HG02840 (cell line): ENCODE results near the gene TMEM53.

ENCODE experiments used
- ATAC-seq: cut with Tn5 transposase; IDR thresholded peaks from one replicate; pipeline ENCODE4 v1.9.1; 2021; ENCODE audit warnings: mild to moderate bottlenecking, moderate library complexity, moderate number of reproducible peaks; ENCODE audit not compliant: unreplicated experiment, low FRiP score

TMEM53 gene

DNA sequence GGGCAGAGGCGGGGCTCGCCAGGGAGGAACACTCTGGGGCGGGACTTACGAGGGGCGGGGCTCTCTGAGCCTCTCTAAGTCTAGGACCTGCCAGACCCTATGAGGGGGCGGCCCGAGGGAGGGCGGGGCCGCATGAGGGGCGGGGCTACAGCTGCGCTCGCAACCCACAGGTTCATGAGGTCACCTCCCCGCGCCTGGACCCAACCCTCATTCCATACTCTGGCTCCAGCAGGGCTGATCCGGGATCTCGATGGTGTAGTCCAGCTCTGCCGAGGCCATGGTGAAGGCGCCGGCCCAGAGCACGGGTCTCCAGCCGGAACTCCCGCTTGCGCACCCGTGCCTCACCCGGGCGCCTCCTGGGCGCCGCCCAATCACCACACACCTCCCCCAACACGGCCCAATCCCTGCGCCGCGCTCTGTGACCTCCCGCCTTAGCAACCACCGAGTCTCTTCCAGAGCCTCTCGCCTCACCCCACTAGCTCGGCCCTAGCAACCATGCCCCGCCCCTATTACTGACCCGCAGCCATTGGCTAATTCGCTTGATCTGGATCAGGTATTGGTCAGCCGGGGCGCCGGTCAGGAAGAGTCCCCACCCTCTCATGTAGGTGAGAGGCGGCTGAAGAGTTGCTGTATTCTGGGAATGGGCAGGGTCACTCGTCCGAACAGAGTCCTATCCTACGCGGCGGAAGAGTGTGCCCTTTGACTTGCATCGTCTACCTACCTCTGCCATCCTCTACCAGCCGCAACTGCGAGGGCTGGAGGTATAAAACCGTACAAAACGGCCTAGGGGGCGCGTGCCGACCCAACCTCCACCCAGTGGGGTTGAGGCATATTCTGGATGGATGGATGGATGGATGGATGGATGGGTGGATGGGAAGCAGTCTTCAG is at the start of gene TMEM53, which contains the start of gene ARMH1:
TMEM53 (minus strand) TSS at position 369 of the 888 bp plus-strand sequence; CDS start at position 279, 90 bp downstream.
ARMH1 (plus strand) TSS at position 602 of the 888 bp plus-strand sequence. CDS start 14,984 bp downstream, outside the sequence.
- peak; percentile 92 for ATAC-seq

- ATAC-seq = no peak
Observed at GRCh38 chr1:44723496-44724295, 49.4 kb upstream of the TMEM53 start.

DNA sequence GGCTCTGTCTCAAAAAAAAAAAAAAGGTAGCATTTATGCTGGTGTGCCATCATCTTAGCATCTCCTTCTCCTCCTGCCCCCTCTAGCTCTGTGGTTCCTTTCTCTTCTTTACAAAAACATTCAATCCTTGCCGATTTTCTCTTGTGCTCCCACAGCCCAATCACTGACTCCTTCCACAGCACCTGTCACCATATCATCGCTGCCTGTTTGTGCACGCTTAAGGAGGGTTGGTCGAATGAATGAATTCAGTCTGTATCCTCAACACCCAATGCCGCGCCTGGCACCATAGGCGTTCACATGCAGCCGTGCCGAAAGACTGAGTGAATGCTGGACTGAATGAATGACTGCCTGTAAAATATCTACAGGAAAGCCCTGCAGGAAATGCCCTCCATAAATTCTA is 48.8 kb upstream of the TMEM53 start:
- ATAC-seq = no peak

- ATAC-seq = peak; percentile 59
Observed at GRCh38 chr1:44721485-44722361, 47.4 kb upstream of the TMEM53 start.

GRCh38 chr1:44720281-44720680 is 46.0 kb upstream of the TMEM53 start:
- ATAC-seq = no peak

DNA sequence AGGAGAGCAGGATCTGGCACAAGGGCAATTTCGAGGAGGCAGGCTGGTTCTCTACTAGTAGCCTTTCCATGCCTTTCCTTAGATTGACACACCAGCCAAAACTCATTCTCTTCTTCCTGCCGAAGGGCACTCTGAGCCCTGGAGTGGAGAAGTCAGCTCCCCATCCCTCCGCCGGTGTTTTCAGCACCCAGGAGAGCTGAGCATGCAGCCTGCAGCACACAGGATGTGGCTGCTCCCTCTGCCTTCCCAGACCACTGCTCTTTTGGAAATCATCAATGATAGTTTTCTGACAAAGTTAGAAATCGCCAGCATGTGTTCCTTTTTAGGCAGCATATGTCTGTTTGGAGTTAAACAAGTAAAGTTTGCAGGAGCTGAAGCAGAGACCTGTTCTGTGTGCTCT is 45.0 kb upstream of the TMEM53 start:
- ATAC-seq = no peak

DNA sequence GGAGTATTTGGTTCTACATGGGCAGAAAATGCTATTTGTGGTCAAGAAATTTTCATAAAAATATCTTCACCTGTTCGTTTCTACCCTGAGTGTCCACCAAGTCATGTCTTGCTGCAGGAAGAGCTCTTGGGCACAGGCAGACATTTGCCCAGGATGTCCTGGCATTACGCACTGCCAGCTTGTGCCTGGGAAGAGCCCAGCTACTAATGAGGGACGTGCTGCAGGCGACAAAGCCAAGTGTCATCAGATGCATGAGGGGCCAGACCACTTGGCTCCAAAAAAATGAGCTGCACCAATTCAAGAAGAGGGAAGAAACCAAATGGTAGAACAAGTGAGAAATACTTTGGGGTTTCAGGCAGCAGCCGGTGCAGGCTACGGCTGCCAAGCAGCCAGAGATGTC is 43.8 kb upstream of the TMEM53 start:
- no peak for ATAC-seq

DNA sequence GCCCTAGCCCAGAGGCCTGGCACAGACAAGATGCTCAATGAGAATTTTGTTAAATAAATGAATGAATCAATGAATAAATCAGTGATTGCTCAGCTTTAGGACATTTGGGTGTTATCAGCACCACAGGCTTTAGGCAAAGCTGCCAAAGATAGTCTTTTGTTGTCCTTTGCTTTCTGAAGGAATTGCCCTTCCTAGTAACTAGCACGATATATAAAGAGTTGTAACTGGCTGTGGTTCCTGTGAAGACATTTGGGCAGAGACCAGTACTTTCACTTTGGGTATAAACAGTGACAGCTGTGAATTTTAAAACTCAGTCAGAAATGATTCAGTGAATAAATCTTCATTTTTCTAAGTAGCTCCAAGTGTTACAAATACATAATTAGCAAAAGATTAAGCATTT is 43.4 kb upstream of the TMEM53 start:
- no peak for ATAC-seq

DNA sequence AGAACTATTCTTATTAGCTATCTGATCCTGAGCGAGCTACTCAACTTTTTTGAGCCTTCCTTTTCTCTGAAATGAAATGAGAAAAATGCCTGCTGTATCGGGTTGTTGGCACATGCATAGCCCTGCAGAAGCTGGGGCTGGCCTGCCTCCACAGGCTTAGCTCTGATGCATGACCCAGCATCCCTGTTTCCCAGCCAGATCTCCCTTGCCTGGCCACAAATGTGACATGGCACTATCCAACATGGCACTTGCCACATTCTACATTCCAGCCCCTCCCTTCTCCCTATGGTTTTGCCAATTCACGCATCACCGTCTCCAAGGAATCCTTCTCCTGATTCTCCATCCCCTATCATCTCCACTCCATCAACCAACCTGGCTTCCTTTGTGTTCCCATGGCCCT is 42.9 kb upstream of the TMEM53 start:
- ATAC-seq = no peak

DNA sequence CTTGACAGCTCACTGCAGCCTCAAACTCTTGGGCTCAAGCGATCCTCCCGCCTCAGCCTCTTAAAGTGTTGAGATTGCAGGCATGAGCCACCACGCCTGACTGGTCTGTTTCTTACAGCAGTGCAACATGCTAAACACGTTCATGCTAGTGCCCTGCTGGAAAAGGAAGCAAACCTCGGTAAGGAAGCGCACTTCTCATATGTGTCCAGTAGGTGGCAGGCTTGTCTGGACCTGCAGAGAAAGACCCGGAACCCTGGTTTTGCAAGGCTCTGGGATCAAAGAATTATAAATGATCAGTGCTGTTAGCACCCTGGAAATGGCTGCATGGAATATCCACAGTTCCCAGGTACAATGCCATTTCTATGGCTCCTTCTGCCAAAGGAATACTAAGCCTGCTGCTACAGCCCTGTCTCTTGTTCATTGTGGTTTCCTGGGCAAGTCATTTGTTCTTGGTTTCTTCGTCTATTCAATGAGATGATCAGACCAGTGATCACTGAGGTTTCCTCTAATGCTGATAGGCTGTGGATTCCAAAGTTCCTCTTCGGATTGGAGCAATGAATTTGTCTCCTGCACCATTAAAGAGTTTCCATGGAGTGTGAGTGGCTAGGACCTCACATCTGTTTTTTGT is 40.8 kb upstream of the TMEM53 start:
- no peak for ATAC-seq

DNA sequence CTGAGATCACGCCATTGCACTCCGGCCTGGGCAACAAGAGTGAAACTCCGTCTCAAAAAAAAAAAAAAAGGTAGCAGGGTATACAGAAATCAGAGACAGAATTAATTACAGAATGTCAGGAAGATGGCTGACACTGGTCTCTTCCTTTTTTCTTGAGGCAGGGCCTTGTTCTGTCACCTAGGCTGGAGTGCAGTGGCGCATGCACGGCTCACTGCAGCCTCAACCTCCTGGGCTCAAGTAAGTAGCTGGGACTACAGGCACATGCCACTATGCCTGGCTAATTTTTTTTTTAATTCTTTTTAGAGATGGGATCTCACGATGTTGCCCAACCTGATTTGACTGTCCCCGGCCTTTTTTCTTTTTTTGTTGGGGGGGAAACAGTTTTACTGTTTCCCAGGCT is 40.3 kb upstream of the TMEM53 start:
- ATAC-seq = no peak

- ATAC-seq = no peak
Observed at GRCh38 chr1:44713321-44713781, 39.1 kb upstream of the TMEM53 start.

- no peak for ATAC-seq
Observed at GRCh38 chr1:44707959-44708831, 33.9 kb upstream of the TMEM53 start.

- no peak for ATAC-seq
Observed at GRCh38 chr1:44707112-44707881, 33.0 kb upstream of the TMEM53 start.

DNA sequence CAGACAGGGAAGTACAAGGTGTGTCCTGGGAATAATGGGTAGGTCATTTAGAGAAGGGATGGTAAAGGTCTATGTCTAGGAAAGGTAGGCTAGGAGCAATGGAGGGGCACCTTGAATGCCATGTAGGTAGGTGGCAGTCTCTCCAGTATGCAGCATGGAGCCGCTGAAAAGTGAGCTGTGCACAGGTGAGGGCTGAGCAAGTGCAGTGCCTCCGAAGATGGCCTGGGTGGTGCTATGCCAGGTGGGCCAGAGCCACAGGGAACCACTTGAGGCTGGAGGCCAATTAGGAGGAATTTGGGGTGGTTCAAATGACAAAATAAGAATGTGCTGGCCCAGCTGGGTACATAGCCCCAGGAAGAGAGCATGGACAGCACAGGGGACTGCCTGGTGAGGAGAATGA is 31.7 kb upstream of the TMEM53 start:
- no peak for ATAC-seq

DNA sequence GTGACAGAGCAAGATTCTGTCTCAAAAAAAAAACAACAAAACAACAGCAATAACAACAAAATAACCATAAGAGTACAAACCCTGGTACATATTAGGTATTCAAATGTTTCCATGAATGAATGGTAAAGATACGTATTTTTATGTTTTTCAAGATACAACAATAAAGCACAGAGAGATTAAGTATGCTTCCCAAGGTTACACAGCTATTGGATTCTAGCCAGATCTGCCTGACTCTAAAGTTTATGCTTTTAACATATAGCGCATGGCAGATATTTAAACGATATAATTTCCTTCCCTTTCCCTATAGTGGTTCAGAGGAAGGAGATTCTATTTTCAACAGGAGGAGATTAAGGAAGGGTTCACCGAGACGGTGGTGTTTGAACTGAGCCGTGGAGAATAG is 31.2 kb upstream of the TMEM53 start:
- no peak for ATAC-seq

GRCh38 chr1:44701141-44701573 is 26.9 kb upstream of the TMEM53 start:
- no peak for ATAC-seq

DNA sequence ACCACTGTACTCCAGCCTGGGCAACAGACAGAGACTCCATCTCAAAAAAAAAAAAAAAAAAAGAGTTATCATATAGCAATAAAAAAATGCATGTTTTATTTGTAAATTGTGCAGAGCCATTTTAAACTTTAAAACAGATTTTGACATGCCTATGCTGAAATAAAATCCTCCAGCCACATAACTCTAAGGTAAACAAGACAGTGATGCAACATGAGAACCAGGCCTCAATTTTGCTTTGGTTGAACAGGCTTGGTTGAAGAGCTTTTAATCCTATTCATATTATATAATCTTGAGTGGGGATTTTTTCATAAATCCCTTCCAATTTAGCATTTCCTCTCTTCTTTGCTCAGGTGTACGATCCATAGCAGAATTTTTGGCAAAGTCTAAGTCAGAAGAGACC is 26.3 kb upstream of the TMEM53 start:
- no peak for ATAC-seq
